ENCODE results near the gene FAU. TPM values are rescaled to one million over a fixed set of nuclear protein-coding genes. Genes with fewer than 3 reads are reported as not detected.

FAU gene
- total and polyA plus RNA-seq, 9 of the 15 experiments (the other 6 are each of a cell fraction or from before 2014, with no cell fraction given): 433 to 1,827 (median 942) TPM

- no peak for TF ChIP-seq SNIP1 (IDR thresholded peaks at IDR 0.05; ENCODE audit: low read depth)
- TF ChIP-seq MAFG (tag; conservative IDR thresholded peaks at IDR 0.05): no peak
- TF ChIP-seq KDM5B (IDR thresholded peaks at IDR 0.05; ENCODE audit: insufficient replicate concordance, low read depth, low read length): no peak
- peak; percentile 70 for TF ChIP-seq NFIC (IDR thresholded peaks at IDR 0.05)
- no peak for TF ChIP-seq NR2C1 (IDR thresholded peaks at IDR 0.05)
- peak; percentile 21; the same call in 1 of the 2 replicates for TF ChIP-seq NR2C1 (tag; IDR thresholded peaks at IDR 0.05)
- TF ChIP-seq CHD2 (IDR thresholded peaks at IDR 0.05; ENCODE audit: low read depth, low read length): no peak
- no peak for TF ChIP-seq ZNF77 (CRISPR knock-in tag; IDR thresholded peaks at IDR 0.05)
- TF ChIP-seq, protein P1, sequence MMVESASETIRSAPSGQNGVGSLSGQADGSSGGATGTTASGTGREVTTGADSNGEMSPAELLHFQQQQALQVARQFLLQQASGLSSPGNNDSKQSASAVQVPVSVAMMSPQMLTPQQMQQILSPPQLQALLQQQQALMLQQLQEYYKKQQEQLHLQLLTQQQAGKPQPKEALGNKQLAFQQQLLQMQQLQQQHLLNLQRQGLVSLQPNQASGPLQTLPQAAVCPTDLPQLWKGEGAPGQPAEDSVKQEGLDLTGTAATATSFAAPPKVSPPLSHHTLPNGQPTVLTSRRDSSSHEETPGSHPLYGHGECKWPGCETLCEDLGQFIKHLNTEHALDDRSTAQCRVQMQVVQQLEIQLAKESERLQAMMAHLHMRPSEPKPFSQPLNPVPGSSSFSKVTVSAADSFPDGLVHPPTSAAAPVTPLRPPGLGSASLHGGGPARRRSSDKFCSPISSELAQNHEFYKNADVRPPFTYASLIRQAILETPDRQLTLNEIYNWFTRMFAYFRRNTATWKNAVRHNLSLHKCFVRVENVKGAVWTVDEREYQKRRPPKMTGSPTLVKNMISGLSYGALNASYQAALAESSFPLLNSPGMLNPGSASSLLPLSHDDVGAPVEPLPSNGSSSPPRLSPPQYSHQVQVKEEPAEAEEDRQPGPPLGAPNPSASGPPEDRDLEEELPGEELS (CRISPR knock-in tag; IDR thresholded peaks at IDR 0.05; ENCODE audit: borderline replicate concordance): no peak
- TF ChIP-seq E2F3 (CRISPR knock-in tag; IDR thresholded peaks at IDR 0.05): no peak
- TF ChIP-seq ZNF444 (CRISPR knock-in tag; IDR thresholded peaks at IDR 0.05): no peak
- TF ChIP-seq, protein P2, sequence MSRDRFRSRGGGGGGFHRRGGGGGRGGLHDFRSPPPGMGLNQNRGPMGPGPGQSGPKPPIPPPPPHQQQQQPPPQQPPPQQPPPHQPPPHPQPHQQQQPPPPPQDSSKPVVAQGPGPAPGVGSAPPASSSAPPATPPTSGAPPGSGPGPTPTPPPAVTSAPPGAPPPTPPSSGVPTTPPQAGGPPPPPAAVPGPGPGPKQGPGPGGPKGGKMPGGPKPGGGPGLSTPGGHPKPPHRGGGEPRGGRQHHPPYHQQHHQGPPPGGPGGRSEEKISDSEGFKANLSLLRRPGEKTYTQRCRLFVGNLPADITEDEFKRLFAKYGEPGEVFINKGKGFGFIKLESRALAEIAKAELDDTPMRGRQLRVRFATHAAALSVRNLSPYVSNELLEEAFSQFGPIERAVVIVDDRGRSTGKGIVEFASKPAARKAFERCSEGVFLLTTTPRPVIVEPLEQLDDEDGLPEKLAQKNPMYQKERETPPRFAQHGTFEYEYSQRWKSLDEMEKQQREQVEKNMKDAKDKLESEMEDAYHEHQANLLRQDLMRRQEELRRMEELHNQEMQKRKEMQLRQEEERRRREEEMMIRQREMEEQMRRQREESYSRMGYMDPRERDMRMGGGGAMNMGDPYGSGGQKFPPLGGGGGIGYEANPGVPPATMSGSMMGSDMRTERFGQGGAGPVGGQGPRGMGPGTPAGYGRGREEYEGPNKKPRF (IDR thresholded peaks at IDR 0.05; ENCODE audit: low read depth, low read length): no peak
- peak; percentile 46; the same call in 1 of the 2 replicates for TF ChIP-seq CREM (IDR thresholded peaks at IDR 0.05; ENCODE audit: low read depth)
- TF ChIP-seq, protein P3, sequence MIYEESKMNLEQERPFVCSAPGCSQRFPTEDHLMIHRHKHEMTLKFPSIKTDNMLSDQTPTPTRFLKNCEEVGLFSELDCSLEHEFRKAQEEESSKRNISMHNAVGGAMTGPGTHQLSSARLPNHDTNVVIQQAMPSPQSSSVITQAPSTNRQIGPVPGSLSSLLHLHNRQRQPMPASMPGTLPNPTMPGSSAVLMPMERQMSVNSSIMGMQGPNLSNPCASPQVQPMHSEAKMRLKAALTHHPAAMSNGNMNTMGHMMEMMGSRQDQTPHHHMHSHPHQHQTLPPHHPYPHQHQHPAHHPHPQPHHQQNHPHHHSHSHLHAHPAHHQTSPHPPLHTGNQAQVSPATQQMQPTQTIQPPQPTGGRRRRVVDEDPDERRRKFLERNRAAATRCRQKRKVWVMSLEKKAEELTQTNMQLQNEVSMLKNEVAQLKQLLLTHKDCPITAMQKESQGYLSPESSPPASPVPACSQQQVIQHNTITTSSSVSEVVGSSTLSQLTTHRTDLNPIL (CRISPR knock-in tag; IDR thresholded peaks at IDR 0.05): no peak
- TF ChIP-seq, protein P4, sequence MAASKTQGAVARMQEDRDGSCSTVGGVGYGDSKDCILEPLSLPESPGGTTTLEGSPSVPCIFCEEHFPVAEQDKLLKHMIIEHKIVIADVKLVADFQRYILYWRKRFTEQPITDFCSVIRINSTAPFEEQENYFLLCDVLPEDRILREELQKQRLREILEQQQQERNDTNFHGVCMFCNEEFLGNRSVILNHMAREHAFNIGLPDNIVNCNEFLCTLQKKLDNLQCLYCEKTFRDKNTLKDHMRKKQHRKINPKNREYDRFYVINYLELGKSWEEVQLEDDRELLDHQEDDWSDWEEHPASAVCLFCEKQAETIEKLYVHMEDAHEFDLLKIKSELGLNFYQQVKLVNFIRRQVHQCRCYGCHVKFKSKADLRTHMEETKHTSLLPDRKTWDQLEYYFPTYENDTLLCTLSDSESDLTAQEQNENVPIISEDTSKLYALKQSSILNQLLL (CRISPR knock-in tag; IDR thresholded peaks at IDR 0.05; ENCODE audit: borderline replicate concordance): no peak
- TF ChIP-seq SP1 (CRISPR knock-in tag; IDR thresholded peaks at IDR 0.05): no peak; the same call in 1 of the 2 replicates
- TF ChIP-seq ZC3H11A (IDR thresholded peaks at IDR 0.05; ENCODE audit: low read depth, low read length): no peak; the same call in 1 of the 2 replicates
- TF ChIP-seq ZFP1 (CRISPR knock-in tag; IDR thresholded peaks at IDR 0.05): no peak
- no peak for TF ChIP-seq ZNF24 (IDR thresholded peaks at IDR 0.05)
- no peak for TF ChIP-seq ZFP36 (IDR thresholded peaks at IDR 0.05; ENCODE audit: low read depth, low read length, partially characterized antibody)
- no peak; the same call in 1 of the 2 replicates for TF ChIP-seq HCFC1 (IDR thresholded peaks at IDR 0.05; ENCODE audit: low read depth, low read length)
- no peak for TF ChIP-seq ZNF124 (CRISPR knock-in tag; IDR thresholded peaks at IDR 0.05)
- no peak for TF ChIP-seq CCAR2 (IDR thresholded peaks at IDR 0.05; ENCODE audit: low read depth, low read length)
- TF ChIP-seq SMAD2 (IDR thresholded peaks at IDR 0.05; ENCODE audit: low read depth, low read length): no peak
- no peak for TF ChIP-seq ZNF184 (CRISPR knock-in tag; IDR thresholded peaks at IDR 0.05)
Observed at GRCh38 chr11:65169164-65169641, 47.3 kb upstream of the FAU start (continued).
